OCI-LY7 (cell line): ENCODE measurements around the gene KCNMA1.

Experiments used
- CTCF ChIP-seq: fragments of 200-600 bp; sonication (generic); conservative IDR thresholded peaks from 2 replicates; pipeline ENCODE4 v1.5.1; 2014; ENCODE audit warnings: mild to moderate bottlenecking, antibody characterized with exemption, low read length, moderate library complexity, mixed read lengths
- EZH2phosphoT487 ChIP-seq: fragments of 200-600 bp; sonication (generic); IDR thresholded peaks from 2 replicates; pipeline ENCODE4 v1.6.1; 2018; ENCODE audit warnings: low read depth, borderline replicate concordance, mild to moderate bottlenecking, mixed run types, antibody characterized with exemption, low read length, moderate library complexity, mixed read lengths

GRCh38 chr10:77191324-77192049, 446.1 kb downstream of the KCNMA1 start:
- TF ChIP-seq CTCF (no peak), EZH2phosphoT487 (no peak)
